ENCODE data around the gene ABHD6. TPM values are rescaled to one million over a fixed set of nuclear protein-coding genes. Genes with fewer than 3 reads are reported as not detected.

ABHD6 gene
- total and polyA plus RNA-seq, 7 experiments from 2014 or later = 2.5 to 7.3 (median 6.4) TPM

GRCh38 chr3:58256511-58256910, 18.9 kb downstream of the ABHD6 start:
- no peak overlapping the region for H3K27ac ChIP-seq (ENCODE audit: low read depth, low read length)
- H3K27me3 ChIP-seq (ENCODE audit: control insufficient read depth in 2 of 2, insufficient read depth in 2 of 2, low read length in 2 of 2) = no peaks in the 10 kb centered on the region
- H3K4me3 ChIP-seq (ENCODE audit: low read length) = no peak overlapping the region
- Mint-ChIP-seq H3K4me3 (no peak overlapping the region), H3K36me3 (peaks cover 4 to 35% (median 14%) of the 10 kb centered on the region in 5 donors), H3K27ac (no peak overlapping the region), H3K27me3 (no peaks in the 10 kb centered on the region), H3K4me1 (peaks cover 0 to 11% (median 0%) of the 10 kb centered on the region in 7 donors), H3K9me3 (no peaks in the 10 kb centered on the region)
- intact Hi-C loops (cut with micrococcal nuclease) = no loop called here
- ChIA-PET CTCF (no interaction called here), POLR2A (interaction anchor here (0.6 kb wide), 1 partner anchor 198 kb away, joined by 3 read pairs; no protein-coding TSS in a partner anchor)
- no peaks in the 10 kb centered on the region for H3K4me1 ChIP-seq (ENCODE audit: control insufficient read depth in 2 of 2, insufficient read depth in 2 of 2, low read length in 2 of 2)
- no peaks in the 10 kb centered on the region for H3K9me3 ChIP-seq (ENCODE audit: control insufficient read depth in 2 of 3, low read length in 3 of 3)
- H3K36me3 ChIP-seq (ENCODE audit: control insufficient read depth in 2 of 3, insufficient read depth in 3 of 3, low read length in 3 of 3) = peaks cover 0 to 13% (median 5%) of the 10 kb centered on the region in 3 experiments
- DNase-seq = no peak
- no peak for ATAC-seq

GRCh38 chr3:58258392-58259055, 20.9 kb downstream of the ABHD6 start:
- no peaks in the 10 kb centered on the region for H3K27me3 ChIP-seq (ENCODE audit: control insufficient read depth in 2 of 2, insufficient read depth in 2 of 2, low read length in 2 of 2)
- no peak overlapping the region for H3K27ac ChIP-seq (ENCODE audit: low read depth, low read length)
- Mint-ChIP-seq H3K4me3 (no peak overlapping the region), H3K36me3 (peaks cover 4 to 37% (median 20%) of the 10 kb centered on the region in 5 donors), H3K4me1 (peaks cover 0 to 8% (median 0%) of the 10 kb centered on the region in 7 donors), H3K9me3 (no peaks in the 10 kb centered on the region), H3K27me3 (no peaks in the 10 kb centered on the region), H3K27ac (no peak overlapping the region)
- no peaks in the 10 kb centered on the region for H3K9me3 ChIP-seq (ENCODE audit: control insufficient read depth in 2 of 3, low read length in 3 of 3)
- no peak overlapping the region for H3K4me3 ChIP-seq (ENCODE audit: low read length)
- intact Hi-C loops (cut with micrococcal nuclease) = no loop called here
- CTCF ChIA-PET = no interaction called here
- H3K36me3 ChIP-seq (ENCODE audit: control insufficient read depth in 2 of 3, insufficient read depth in 3 of 3, low read length in 3 of 3) = peaks cover 0 to 13% (median 5%) of the 10 kb centered on the region in 3 experiments
- POLR2A ChIA-PET = no interaction called here
- no peak for DNase-seq
- no peak for ATAC-seq
- no peaks in the 10 kb centered on the region for H3K4me1 ChIP-seq (ENCODE audit: control insufficient read depth in 2 of 2, insufficient read depth in 2 of 2, low read length in 2 of 2)

- Mint-ChIP-seq H3K27ac (no peak overlapping the region), H3K4me3 (no peak overlapping the region), H3K27me3 (no peaks in the 10 kb centered on the region), H3K9me3 (no peaks in the 10 kb centered on the region), H3K36me3 (peaks cover 4 to 41% (median 20%) of the 10 kb centered on the region in 5 donors), H3K4me1 (peaks cover 0 to 8% (median 0%) of the 10 kb centered on the region in 7 donors)
- no peaks in the 10 kb centered on the region for H3K27me3 ChIP-seq (ENCODE audit: control insufficient read depth in 2 of 2, insufficient read depth in 2 of 2, low read length in 2 of 2)
- no peaks in the 10 kb centered on the region for H3K4me1 ChIP-seq (ENCODE audit: control insufficient read depth in 2 of 2, insufficient read depth in 2 of 2, low read length in 2 of 2)
- ChIA-PET CTCF (no interaction called here), POLR2A (no interaction called here)
- intact Hi-C loops (cut with micrococcal nuclease) = no loop called here
- peaks cover 0 to 13% (median 5%) of the 10 kb centered on the region in 3 experiments for H3K36me3 ChIP-seq (ENCODE audit: control insufficient read depth in 2 of 3, insufficient read depth in 3 of 3, low read length in 3 of 3)
- ATAC-seq = peak; percentile 71
- H3K27ac ChIP-seq (ENCODE audit: low read depth, low read length) = no peak overlapping the region
- DNase-seq = no peak
- H3K4me3 ChIP-seq (ENCODE audit: low read length) = no peak overlapping the region
- no peaks in the 10 kb centered on the region for H3K9me3 ChIP-seq (ENCODE audit: control insufficient read depth in 2 of 3, low read length in 3 of 3)
Measured at GRCh38 chr3:58260261-58260731, 22.7 kb downstream of the ABHD6 start.

- intact Hi-C loops (cut with micrococcal nuclease) = no loop called here
- Histone ChIP-seq H3K27ac (ENCODE audit: low read depth, low read length) (no peak overlapping the region), H3K9me3 (ENCODE audit: control insufficient read depth in 2 of 3, low read length in 3 of 3) (no peaks in the 10 kb centered on the region), H3K36me3 (ENCODE audit: control insufficient read depth in 2 of 3, insufficient read depth in 3 of 3, low read length in 3 of 3) (peaks cover 0 to 13% (median 5%) of the 10 kb centered on the region in 3 experiments), H3K27me3 (ENCODE audit: control insufficient read depth in 2 of 2, insufficient read depth in 2 of 2, low read length in 2 of 2) (no peaks in the 10 kb centered on the region), H3K4me1 (ENCODE audit: control insufficient read depth in 2 of 2, insufficient read depth in 2 of 2, low read length in 2 of 2) (no peaks in the 10 kb centered on the region), H3K4me3 (ENCODE audit: low read length) (no peak overlapping the region)
- DNase-seq (no peak), ATAC-seq (peak; percentile 44)
- Mint-ChIP-seq H3K9me3 (no peaks in the 10 kb centered on the region), H3K27ac (no peak overlapping the region), H3K4me3 (no peak overlapping the region), H3K4me1 (peaks cover 0 to 8% (median 0%) of the 10 kb centered on the region in 7 donors), H3K27me3 (no peaks in the 10 kb centered on the region), H3K36me3 (peaks cover 4 to 44% (median 20%) of the 10 kb centered on the region in 5 donors)
- POLR2A ChIA-PET = no interaction called here
- CTCF ChIA-PET = interaction anchor here (0.6 kb wide), 1 partner anchor 18 kb away, joined by 6 read pairs; no protein-coding TSS in a partner anchor
Measured at GRCh38 chr3:58260733-58261132, 23.1 kb downstream of the ABHD6 start.

- DNase-seq = no peak
- ATAC-seq = no peak
- no peak overlapping the region for H3K27ac ChIP-seq (ENCODE audit: low read depth, low read length)
- CTCF ChIA-PET = no interaction called here
- no peaks in the 10 kb centered on the region for H3K27me3 ChIP-seq (ENCODE audit: control insufficient read depth in 2 of 2, insufficient read depth in 2 of 2, low read length in 2 of 2)
- Mint-ChIP-seq H3K36me3 (peaks cover 3 to 42% (median 21%) of the 10 kb centered on the region in 5 donors), H3K9me3 (no peaks in the 10 kb centered on the region), H3K4me1 (peaks cover 0 to 8% (median 0%) of the 10 kb centered on the region in 7 donors), H3K27me3 (no peaks in the 10 kb centered on the region), H3K27ac (no peak overlapping the region), H3K4me3 (no peak overlapping the region)
- H3K9me3 ChIP-seq (ENCODE audit: control insufficient read depth in 2 of 3, low read length in 3 of 3) = no peaks in the 10 kb centered on the region
- POLR2A ChIA-PET = no interaction called here
- no peak overlapping the region for H3K4me3 ChIP-seq (ENCODE audit: low read length)
- intact Hi-C loops (cut with micrococcal nuclease) = no loop called here
- H3K4me1 ChIP-seq (ENCODE audit: control insufficient read depth in 2 of 2, insufficient read depth in 2 of 2, low read length in 2 of 2) = no peaks in the 10 kb centered on the region
- H3K36me3 ChIP-seq (ENCODE audit: control insufficient read depth in 2 of 3, insufficient read depth in 3 of 3, low read length in 3 of 3) = peaks cover 0 to 16% (median 5%) of the 10 kb centered on the region in 3 experiments
Measured at GRCh38 chr3:58261954-58262666, 24.5 kb downstream of the ABHD6 start.

GRCh38 chr3:58266577-58266976, 29.0 kb downstream of the ABHD6 start:
- no peak for ATAC-seq
- no peaks in the 10 kb centered on the region for H3K27me3 Mint-ChIP-seq
- no peak overlapping the region for H3K27ac ChIP-seq (ENCODE audit: low read depth, low read length)
- H3K4me1 ChIP-seq (ENCODE audit: control insufficient read depth in 2 of 2, insufficient read depth in 2 of 2, low read length in 2 of 2) = no peaks in the 10 kb centered on the region
- H3K9me3 Mint-ChIP-seq = no peaks in the 10 kb centered on the region
- H3K27me3 ChIP-seq (ENCODE audit: control insufficient read depth in 2 of 2, insufficient read depth in 2 of 2, low read length in 2 of 2) = no peaks in the 10 kb centered on the region
- peaks cover 0 to 6% (median 0%) of the 10 kb centered on the region in 7 donors for H3K4me1 Mint-ChIP-seq
- no peak overlapping the region for H3K4me3 Mint-ChIP-seq
- no peak for DNase-seq
- ChIA-PET CTCF (no interaction called here), POLR2A (no interaction called here)
- no peak overlapping the region for H3K4me3 ChIP-seq (ENCODE audit: low read length)
- H3K27ac Mint-ChIP-seq = no peak overlapping the region
- intact Hi-C loops (cut with micrococcal nuclease) = no loop called here
- peaks cover 0 to 5% (median 0%) of the 10 kb centered on the region in 3 experiments for H3K36me3 ChIP-seq (ENCODE audit: control insufficient read depth in 2 of 3, insufficient read depth in 3 of 3, low read length in 3 of 3)
- H3K36me3 Mint-ChIP-seq = peaks cover 1 to 42% (median 17%) of the 10 kb centered on the region in 5 donors
- no peaks in the 10 kb centered on the region for H3K9me3 ChIP-seq (ENCODE audit: control insufficient read depth in 2 of 3, low read length in 3 of 3)

Measured in naive thymus-derived CD4-positive, alpha-beta T cell (primary cell).